HG02852 (cell line): Measurements from ENCODE around the gene EFCAB8.

ENCODE experiments used
- ATAC-seq: cut with Tn5 transposase; IDR thresholded peaks from one replicate; pipeline ENCODE4 v1.9.1; 2021; ENCODE audit warnings: mild to moderate bottlenecking, moderate library complexity; ENCODE audit not compliant: unreplicated experiment

The EFCAB8 gene

GRCh38 chr20:32858701-32859372 lies at the start of gene EFCAB8:
Gene EFCAB8 (plus strand): TSS chr20:32858923. CDS start chr20:32863793, 4,870 bp downstream.
- ATAC-seq = no peak

GRCh38 chr20:32809907-32810306 lies 48.8 kb upstream of the EFCAB8 start:
- no peak for ATAC-seq

- ATAC-seq = no peak
Observed at GRCh38 chr20:32810941-32811340, 47.8 kb upstream of the EFCAB8 start.

- ATAC-seq = no peak
Observed at GRCh38 chr20:32811886-32812285, 46.8 kb upstream of the EFCAB8 start.

GRCh38 chr20:32819992-32820697 lies 38.6 kb upstream of the EFCAB8 start:
- peak; percentile 60 for ATAC-seq

GRCh38 chr20:32820698-32821377 lies 37.9 kb upstream of the EFCAB8 start:
- ATAC-seq = no peak

- ATAC-seq = no peak
Observed at GRCh38 chr20:32822225-32822624, 36.5 kb upstream of the EFCAB8 start.

GRCh38 chr20:32823078-32823477 lies 35.6 kb upstream of the EFCAB8 start:
- no peak for ATAC-seq

GRCh38 chr20:32823737-32824588 lies 34.8 kb upstream of the EFCAB8 start:
- ATAC-seq = no peak

- ATAC-seq = no peak
Observed at GRCh38 chr20:32828029-32828680, 30.6 kb upstream of the EFCAB8 start.

GRCh38 chr20:32829311-32830005 lies 29.3 kb upstream of the EFCAB8 start:
- no peak for ATAC-seq

GRCh38 chr20:32830437-32830836 lies 28.3 kb upstream of the EFCAB8 start:
- ATAC-seq = no peak

- no peak for ATAC-seq
Observed at GRCh38 chr20:32831982-32832381, 26.7 kb upstream of the EFCAB8 start.

- ATAC-seq = no peak
Observed at GRCh38 chr20:32832664-32833063, 26.1 kb upstream of the EFCAB8 start.

GRCh38 chr20:32834972-32835371 lies 23.8 kb upstream of the EFCAB8 start:
- no peak for ATAC-seq

- ATAC-seq = no peak
Observed at GRCh38 chr20:32837157-32837556, 21.6 kb upstream of the EFCAB8 start.

GRCh38 chr20:32839227-32839981 lies 19.3 kb upstream of the EFCAB8 start:
- ATAC-seq = no peak

- ATAC-seq = no peak
Observed at GRCh38 chr20:32839982-32840285, 18.8 kb upstream of the EFCAB8 start.

GRCh38 chr20:32841174-32841573 lies 17.5 kb upstream of the EFCAB8 start:
- no peak for ATAC-seq
